GM23338 (cell line): ENCODE data around the gene LHX3.

ENCODE experiments used
- CREB1 ChIP-seq: fragments of 250-450 bp; sonication (Bioruptor Pico); IDR thresholded peaks from 2 replicates; pipeline ENCODE4 v1.5.0; 2020; ENCODE audit warnings: low read depth, mild to moderate bottlenecking, moderate library complexity
- EZH2 ChIP-seq: fragments of 200-600 bp; sonication (generic); IDR thresholded peaks from one replicate; pipeline ENCODE4 v1.8.0; 2017; ENCODE audit warnings: antibody characterized with exemption, mild to moderate bottlenecking, low read depth; ENCODE audit not compliant: unreplicated experiment
- EZH2phosphoT487 ChIP-seq: fragments of 200-600 bp; sonication (generic); IDR thresholded peaks from one replicate; pipeline ENCODE4 v1.8.1; 2018; ENCODE audit warnings: antibody characterized with exemption; ENCODE audit not compliant: unreplicated experiment
- JUNB ChIP-seq: IDR thresholded peaks from one replicate; pipeline ENCODE4 v1.6.1; 2016; ENCODE audit warnings: antibody characterized with exemption; ENCODE audit not compliant: unreplicated experiment
- NANOG ChIP-seq: IDR thresholded peaks from 2 replicates; pipeline ENCODE4 v1.6.1; 2016; ENCODE audit warnings: antibody characterized with exemption, borderline replicate concordance
- POLR2AphosphoS5 ChIP-seq: IDR thresholded peaks from 2 replicates; pipeline ENCODE4 v1.6.1; 2016; ENCODE audit warnings: antibody characterized with exemption, low read depth
- STAT1 ChIP-seq: IDR thresholded peaks from one replicate; pipeline ENCODE4 v1.6.1; 2016; ENCODE audit warnings: antibody characterized with exemption; ENCODE audit not compliant: unreplicated experiment
- ZNF114 ChIP-seq: fragments of 250-450 bp; sonication (Bioruptor Pico); IDR thresholded peaks from 2 replicates; pipeline ENCODE4 v1.5.0; 2020; ENCODE audit warnings: mild to moderate bottlenecking, moderate library complexity
- ZNF331 ChIP-seq: fragments of 250-450 bp; sonication (Bioruptor Pico); IDR thresholded peaks from 2 replicates; pipeline ENCODE4 v1.5.0; 2020; ENCODE audit warnings: low read depth, mild to moderate bottlenecking, moderate library complexity
- TF ChIP-seq, protein P1 (sequence below), 2 experiments: fragments of 200-600 bp in 1 of 2; sonication (generic) in 1 of 2; conservative IDR thresholded peaks; 2 replicates each; pipeline versions ENCODE4 v1.5.1 to v1.6.1; 2016 to 2017; ENCODE audit warnings: antibody characterized with exemption in 2 of 2, low read depth in 2 of 2, mild to moderate bottlenecking in 2 of 2, moderate library complexity in 1 of 2
- TF ChIP-seq, protein P2 (sequence below): IDR thresholded peaks from one replicate; pipeline ENCODE4 v1.6.1; 2018; ENCODE audit warnings: antibody characterized with exemption; ENCODE audit not compliant: unreplicated experiment
- TF ChIP-seq, protein P3 (sequence below): IDR thresholded peaks from 2 replicates; pipeline ENCODE4 v1.6.1; 2016; ENCODE audit warnings: antibody characterized with exemption
- TF ChIP-seq, protein P4 (sequence below): fragments of 250-450 bp; sonication (Bioruptor Pico); IDR thresholded peaks from 2 replicates; pipeline ENCODE4 v1.5.0; 2020; ENCODE audit warnings: mild to moderate bottlenecking, moderate library complexity

DNA sequence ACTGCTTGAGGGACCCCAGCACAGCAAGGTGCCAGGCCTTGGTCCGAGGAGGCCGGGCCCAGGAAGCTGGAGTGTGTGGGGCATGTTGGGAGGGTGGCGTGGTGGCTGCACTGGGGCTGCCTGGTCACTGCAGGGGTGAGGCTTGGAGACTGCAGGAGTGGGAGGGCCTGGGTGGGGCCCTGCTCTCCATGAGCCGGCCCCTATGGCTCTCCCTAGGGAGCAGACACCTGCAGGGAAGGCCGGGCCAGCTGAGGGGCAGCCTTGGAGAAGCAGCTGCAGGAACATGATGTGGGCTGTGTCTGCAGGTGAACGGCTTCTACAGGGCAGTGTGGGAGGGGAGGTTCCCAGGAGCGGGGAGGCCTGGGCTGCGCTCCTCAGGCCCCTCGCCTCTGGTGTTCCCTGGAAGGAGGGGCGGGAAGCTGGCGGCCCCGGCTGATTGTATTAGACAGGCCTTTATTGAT, 44.5 kb downstream of the LHX3 start:
- TF ChIP-seq, protein P1, sequence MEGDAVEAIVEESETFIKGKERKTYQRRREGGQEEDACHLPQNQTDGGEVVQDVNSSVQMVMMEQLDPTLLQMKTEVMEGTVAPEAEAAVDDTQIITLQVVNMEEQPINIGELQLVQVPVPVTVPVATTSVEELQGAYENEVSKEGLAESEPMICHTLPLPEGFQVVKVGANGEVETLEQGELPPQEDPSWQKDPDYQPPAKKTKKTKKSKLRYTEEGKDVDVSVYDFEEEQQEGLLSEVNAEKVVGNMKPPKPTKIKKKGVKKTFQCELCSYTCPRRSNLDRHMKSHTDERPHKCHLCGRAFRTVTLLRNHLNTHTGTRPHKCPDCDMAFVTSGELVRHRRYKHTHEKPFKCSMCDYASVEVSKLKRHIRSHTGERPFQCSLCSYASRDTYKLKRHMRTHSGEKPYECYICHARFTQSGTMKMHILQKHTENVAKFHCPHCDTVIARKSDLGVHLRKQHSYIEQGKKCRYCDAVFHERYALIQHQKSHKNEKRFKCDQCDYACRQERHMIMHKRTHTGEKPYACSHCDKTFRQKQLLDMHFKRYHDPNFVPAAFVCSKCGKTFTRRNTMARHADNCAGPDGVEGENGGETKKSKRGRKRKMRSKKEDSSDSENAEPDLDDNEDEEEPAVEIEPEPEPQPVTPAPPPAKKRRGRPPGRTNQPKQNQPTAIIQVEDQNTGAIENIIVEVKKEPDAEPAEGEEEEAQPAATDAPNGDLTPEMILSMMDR (conservative IDR thresholded peaks at IDR 0.05; ENCODE audit: low read depth in 2 of 2), result no peak
- TF ChIP-seq EZH2, result no peak
- no peak for TF ChIP-seq JUNB
- no peak for TF ChIP-seq CREB1 (CRISPR knock-in tag)
- TF ChIP-seq POLR2AphosphoS5, result no peak
- no peak for TF ChIP-seq EZH2phosphoT487
- TF ChIP-seq STAT1, result no peak
- TF ChIP-seq, protein P2, sequence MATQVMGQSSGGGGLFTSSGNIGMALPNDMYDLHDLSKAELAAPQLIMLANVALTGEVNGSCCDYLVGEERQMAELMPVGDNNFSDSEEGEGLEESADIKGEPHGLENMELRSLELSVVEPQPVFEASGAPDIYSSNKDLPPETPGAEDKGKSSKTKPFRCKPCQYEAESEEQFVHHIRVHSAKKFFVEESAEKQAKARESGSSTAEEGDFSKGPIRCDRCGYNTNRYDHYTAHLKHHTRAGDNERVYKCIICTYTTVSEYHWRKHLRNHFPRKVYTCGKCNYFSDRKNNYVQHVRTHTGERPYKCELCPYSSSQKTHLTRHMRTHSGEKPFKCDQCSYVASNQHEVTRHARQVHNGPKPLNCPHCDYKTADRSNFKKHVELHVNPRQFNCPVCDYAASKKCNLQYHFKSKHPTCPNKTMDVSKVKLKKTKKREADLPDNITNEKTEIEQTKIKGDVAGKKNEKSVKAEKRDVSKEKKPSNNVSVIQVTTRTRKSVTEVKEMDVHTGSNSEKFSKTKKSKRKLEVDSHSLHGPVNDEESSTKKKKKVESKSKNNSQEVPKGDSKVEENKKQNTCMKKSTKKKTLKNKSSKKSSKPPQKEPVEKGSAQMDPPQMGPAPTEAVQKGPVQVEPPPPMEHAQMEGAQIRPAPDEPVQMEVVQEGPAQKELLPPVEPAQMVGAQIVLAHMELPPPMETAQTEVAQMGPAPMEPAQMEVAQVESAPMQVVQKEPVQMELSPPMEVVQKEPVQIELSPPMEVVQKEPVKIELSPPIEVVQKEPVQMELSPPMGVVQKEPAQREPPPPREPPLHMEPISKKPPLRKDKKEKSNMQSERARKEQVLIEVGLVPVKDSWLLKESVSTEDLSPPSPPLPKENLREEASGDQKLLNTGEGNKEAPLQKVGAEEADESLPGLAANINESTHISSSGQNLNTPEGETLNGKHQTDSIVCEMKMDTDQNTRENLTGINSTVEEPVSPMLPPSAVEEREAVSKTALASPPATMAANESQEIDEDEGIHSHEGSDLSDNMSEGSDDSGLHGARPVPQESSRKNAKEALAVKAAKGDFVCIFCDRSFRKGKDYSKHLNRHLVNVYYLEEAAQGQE, result no peak
- TF ChIP-seq ZNF331 (CRISPR knock-in tag), result no peak
- TF ChIP-seq, protein P3, sequence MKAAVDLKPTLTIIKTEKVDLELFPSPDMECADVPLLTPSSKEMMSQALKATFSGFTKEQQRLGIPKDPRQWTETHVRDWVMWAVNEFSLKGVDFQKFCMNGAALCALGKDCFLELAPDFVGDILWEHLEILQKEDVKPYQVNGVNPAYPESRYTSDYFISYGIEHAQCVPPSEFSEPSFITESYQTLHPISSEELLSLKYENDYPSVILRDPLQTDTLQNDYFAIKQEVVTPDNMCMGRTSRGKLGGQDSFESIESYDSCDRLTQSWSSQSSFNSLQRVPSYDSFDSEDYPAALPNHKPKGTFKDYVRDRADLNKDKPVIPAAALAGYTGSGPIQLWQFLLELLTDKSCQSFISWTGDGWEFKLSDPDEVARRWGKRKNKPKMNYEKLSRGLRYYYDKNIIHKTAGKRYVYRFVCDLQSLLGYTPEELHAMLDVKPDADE, result no peak
- no peak for TF ChIP-seq ZNF114 (CRISPR knock-in tag)
- TF ChIP-seq NANOG, result no peak
- TF ChIP-seq, protein P4, sequence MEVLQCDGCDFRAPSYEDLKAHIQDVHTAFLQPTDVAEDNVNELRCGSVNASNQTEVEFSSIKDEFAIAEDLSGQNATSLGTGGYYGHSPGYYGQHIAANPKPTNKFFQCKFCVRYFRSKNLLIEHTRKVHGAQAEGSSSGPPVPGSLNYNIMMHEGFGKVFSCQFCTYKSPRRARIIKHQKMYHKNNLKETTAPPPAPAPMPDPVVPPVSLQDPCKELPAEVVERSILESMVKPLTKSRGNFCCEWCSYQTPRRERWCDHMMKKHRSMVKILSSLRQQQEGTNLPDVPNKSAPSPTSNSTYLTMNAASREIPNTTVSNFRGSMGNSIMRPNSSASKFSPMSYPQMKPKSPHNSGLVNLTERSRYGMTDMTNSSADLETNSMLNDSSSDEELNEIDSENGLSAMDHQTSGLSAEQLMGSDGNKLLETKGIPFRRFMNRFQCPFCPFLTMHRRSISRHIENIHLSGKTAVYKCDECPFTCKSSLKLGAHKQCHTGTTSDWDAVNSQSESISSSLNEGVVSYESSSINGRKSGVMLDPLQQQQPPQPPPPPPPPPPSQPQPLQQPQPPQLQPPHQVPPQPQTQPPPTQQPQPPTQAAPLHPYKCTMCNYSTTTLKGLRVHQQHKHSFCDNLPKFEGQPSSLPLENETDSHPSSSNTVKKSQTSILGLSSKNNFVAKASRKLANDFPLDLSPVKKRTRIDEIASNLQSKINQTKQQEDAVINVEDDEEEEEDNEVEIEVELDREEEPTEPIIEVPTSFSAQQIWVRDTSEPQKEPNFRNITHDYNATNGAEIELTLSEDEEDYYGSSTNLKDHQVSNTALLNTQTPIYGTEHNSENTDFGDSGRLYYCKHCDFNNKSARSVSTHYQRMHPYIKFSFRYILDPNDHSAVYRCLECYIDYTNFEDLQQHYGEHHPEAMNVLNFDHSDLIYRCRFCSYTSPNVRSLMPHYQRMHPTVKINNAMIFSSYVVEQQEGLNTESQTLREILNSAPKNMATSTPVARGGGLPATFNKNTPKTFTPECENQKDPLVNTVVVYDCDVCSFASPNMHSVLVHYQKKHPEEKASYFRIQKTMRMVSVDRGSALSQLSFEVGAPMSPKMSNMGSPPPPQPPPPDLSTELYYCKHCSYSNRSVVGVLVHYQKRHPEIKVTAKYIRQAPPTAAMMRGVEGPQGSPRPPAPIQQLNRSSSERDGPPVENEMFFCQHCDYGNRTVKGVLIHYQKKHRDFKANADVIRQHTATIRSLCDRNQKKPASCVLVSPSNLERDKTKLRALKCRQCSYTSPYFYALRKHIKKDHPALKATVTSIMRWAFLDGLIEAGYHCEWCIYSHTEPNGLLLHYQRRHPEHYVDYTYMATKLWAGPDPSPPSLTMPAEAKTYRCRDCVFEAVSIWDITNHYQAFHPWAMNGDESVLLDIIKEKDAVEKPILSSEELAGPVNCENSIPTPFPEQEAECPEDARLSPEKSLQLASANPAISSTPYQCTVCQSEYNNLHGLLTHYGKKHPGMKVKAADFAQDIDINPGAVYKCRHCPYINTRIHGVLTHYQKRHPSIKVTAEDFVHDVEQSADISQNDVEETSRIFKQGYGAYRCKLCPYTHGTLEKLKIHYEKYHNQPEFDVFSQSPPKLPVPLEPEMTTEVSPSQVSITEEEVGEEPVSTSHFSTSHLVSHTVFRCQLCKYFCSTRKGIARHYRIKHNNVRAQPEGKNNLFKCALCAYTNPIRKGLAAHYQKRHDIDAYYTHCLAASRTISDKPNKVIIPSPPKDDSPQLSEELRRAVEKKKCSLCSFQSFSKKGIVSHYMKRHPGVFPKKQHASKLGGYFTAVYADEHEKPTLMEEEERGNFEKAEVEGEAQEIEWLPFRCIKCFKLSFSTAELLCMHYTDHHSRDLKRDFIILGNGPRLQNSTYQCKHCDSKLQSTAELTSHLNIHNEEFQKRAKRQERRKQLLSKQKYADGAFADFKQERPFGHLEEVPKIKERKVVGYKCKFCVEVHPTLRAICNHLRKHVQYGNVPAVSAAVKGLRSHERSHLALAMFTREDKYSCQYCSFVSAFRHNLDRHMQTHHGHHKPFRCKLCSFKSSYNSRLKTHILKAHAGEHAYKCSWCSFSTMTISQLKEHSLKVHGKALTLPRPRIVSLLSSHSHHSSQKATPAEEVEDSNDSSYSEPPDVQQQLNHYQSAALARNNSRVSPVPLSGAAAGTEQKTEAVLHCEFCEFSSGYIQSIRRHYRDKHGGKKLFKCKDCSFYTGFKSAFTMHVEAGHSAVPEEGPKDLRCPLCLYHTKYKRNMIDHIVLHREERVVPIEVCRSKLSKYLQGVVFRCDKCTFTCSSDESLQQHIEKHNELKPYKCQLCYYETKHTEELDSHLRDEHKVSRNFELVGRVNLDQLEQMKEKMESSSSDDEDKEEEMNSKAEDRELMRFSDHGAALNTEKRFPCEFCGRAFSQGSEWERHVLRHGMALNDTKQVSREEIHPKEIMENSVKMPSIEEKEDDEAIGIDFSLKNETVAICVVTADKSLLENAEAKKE (CRISPR knock-in tag), result no peak
